ENCODE data around the gene CGB8.

Gene CGB8

DNA sequence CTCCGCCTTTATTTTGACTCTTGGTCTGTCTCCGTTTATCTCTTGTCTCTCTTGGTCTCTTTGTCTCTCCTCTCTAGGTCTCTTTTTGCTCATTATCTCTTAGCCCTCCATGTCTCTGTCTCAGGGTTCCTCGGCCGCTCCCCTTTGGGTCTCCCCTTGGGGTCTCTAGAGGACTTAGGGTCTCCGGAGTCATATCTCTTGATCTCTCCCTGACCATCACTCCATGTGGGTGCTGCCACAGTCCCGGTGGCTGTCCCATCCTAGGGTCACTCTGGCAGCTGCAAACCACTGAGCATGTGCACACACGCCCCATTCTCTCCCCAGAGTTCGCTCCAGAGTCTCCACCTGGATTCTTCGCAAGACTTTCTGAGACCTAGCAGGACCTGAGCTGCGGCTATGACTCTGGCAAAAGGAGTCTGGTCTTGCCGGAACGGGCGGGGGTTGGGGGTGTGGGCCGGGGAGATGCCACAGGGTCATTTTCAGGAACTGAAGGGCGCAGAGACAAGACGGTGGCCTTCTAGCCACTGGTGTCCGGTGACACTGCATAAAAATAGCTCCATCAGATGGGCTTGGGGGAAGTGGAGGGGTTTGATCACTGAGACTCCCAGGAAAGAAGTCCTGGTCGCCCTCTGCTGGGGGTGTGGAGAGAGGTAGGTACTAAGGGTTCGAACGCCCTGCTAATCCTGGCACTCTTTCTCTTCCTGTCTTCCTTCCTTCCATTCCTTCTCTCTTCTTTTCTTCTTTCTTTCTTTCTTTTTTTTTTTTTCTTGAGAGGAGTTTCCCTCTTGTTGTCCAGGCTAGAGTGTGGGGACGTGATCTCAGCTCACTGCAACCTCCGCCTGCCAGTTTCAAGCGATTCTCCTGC lies 24.8 kb upstream of the CGB8 start:
- Histone ChIP-seq H3K27me3 (ENCODE audit: low read depth) (peaks cover 20% of the 10 kb centered on the region), H3K4me3 (no peak overlapping the region), H3K9me3 (no peaks in the 10 kb centered on the region), H3K4me1 (no peaks in the 10 kb centered on the region; the same call in 1 of the 2 replicates), H3K36me3 (replicated peaks) (no peaks in the 10 kb centered on the region)
- DNase-seq (ENCODE audit: low spot score in 2 of 2), result peak; percentile 42 to 73
- in situ Hi-C loops (cut with MboI; ENCODE audit: low sequenced_read_pairs), result no loop called here

DNA sequence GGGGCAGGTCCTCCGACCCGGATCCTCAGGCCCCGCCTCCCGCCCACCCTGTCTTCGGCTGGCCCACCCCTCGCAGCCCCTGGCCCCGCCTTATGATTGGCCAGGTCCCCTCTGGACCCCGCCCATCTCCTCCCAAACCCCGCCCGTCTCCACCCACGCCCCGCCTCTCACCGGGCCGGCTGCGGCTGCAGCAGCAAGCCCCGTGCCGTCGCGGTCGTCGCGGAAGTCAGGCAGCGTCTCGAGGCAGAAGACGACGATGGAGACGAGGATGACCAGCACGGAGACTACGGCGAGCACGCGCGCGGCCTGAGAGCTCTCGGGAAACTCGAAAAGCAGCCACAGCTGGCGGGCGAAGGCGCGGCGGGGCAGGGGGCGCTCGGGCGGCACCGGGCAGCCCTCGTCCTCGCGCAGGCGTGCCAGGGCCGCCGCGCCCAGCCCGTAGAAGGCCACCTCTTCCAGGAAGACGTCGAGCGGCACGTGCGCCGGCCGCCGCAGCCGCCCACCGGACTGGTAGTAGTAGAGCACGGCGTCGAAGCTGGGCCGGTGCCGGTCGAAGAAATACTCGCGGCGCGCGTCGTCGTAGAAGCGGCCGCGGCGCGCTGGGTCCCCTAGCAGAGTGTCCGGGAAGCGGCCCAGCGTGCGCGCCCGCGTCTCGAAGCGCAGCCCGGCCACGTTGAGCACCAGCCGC lies 23.1 kb upstream of the CGB8 start:
- peak in 1 of 2 experiments; percentile 56 for DNase-seq (ENCODE audit: low spot score in 2 of 2)
- Histone ChIP-seq H3K27me3 (ENCODE audit: low read depth) (peaks cover 20% of the 10 kb centered on the region), H3K36me3 (replicated peaks) (no peaks in the 10 kb centered on the region), H3K9me3 (no peaks in the 10 kb centered on the region), H3K4me1 (no peaks in the 10 kb centered on the region; the same call in 1 of the 2 replicates), H3K4me3 (no peak overlapping the region)
- in situ Hi-C loops (cut with MboI; ENCODE audit: low sequenced_read_pairs), result no loop called here

DNA sequence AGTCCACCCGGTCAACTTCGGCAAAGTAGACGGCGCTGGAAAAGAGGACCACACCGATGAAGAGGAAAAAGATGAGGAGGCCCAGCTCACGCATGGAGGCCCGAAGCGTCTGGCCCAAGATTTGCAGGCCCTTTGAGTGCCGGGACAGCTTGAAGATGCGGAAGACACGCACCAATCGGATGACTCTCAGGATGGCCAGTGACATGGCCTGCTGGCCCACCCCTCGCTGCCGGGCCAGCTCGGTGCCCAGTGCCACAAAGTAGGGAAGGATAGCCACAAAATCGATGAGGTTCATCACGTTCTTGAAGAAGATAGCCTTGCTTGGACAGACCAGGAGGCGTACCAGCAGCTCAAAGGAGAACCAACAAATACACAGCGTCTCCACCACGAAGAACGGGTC lies 21.5 kb upstream of the CGB8 start:
- Histone ChIP-seq H3K36me3 (replicated peaks) (no peaks in the 10 kb centered on the region), H3K4me3 (no peak overlapping the region), H3K4me1 (no peaks in the 10 kb centered on the region; the same call in 1 of the 2 replicates), H3K27me3 (ENCODE audit: low read depth) (peaks cover 20% of the 10 kb centered on the region), H3K9me3 (no peaks in the 10 kb centered on the region)
- in situ Hi-C loops (cut with MboI; ENCODE audit: low sequenced_read_pairs), result no loop called here
- DNase-seq (ENCODE audit: low spot score in 2 of 2), result no peak

DNA sequence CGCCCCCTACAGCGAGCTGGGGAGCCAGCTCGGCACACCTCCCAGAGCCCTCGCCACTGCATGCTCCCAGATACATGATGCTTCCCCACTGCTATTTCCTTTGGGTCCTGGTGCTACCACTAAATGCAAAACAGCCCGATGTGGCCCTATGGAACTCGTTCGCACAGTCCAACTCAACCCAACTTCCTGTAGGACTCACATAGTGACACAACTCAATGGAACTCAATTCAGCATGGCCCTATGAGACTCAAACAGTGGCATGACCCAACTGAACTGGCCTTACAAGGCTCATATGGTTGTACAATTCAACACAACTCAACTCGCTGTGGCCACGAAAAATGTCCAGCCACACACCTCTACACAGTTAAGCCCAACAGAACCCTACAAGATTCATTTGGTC lies 20.1 kb upstream of the CGB8 start:
- Histone ChIP-seq H3K4me1 (no peaks in the 10 kb centered on the region; the same call in 1 of the 2 replicates), H3K36me3 (replicated peaks) (no peaks in the 10 kb centered on the region), H3K9me3 (no peaks in the 10 kb centered on the region), H3K4me3 (no peak overlapping the region), H3K27me3 (ENCODE audit: low read depth) (peaks cover 14% of the 10 kb centered on the region)
- in situ Hi-C loops (cut with MboI; ENCODE audit: low sequenced_read_pairs), result no loop called here
- DNase-seq (ENCODE audit: low spot score in 2 of 2), result no peak

DNA sequence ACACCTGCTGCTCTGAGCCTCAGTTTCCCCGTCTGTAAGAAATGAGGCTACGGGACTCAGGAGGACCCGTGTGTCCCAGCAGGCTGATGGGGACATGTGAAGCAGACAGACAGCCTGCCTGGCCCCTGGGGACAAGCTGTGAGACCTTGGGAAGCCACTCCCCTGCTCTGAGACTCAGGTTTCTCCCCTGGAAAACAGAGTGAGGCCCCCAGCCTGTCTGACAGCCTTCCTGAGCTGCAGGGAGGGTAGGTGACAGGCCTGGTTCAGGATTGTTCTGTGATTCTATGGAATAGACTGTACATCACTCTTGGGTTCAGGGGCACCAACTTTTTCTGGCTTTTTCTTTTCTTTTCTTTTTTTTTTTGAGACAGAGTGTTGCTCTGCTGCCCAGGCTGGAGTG lies 18.6 kb upstream of the CGB8 start:
- 0 out of 2 replicates have a peak, but pooled peaks cover 2% of the 10 kb centered on the region for H3K27me3 ChIP-seq (ENCODE audit: low read depth)
- in situ Hi-C loops (cut with MboI; ENCODE audit: low sequenced_read_pairs), result no loop called here
- no peaks in the 10 kb centered on the region for H3K36me3 ChIP-seq (replicated peaks)
- no peaks in the 10 kb centered on the region for H3K9me3 ChIP-seq
- H3K4me3 ChIP-seq, result no peak overlapping the region
- H3K4me1 ChIP-seq, result no peaks in the 10 kb centered on the region; the same call in 1 of the 2 replicates
- no peak for DNase-seq (ENCODE audit: low spot score in 2 of 2)

DNA sequence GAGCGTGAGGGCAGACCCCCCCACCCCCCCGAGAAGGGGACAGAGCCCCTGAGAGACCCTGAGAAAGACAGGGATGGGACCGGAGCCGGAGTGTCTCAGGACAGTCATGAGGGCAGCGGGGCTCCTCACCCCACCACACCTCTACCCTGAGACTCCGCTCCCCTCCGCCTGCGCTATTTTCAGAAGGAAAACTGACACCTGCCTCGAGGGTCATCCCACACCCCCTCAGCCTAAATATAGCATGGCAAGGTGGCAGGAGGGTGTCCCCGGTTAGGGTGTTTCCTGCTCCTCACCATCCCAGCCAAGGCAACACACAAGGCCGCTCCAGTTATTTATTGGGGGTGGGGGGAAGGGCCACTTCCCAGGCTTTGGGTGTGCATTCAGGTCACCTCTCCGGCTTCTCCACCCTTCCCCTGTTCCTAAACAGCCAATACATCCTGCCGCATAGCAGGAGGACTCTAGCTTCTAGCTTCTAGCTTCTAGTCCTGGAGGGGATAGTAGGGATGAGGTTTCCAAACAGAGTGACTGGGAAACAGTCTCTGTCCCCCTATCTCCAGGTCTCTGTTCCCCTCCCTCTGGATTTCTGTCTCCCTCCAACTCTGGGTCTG lies 17.1 kb upstream of the CGB8 start:
- no peak overlapping the region for H3K4me3 ChIP-seq
- no peak for DNase-seq (ENCODE audit: low spot score in 2 of 2)
- H3K27me3 ChIP-seq (ENCODE audit: low read depth), result 0 out of 2 replicates have a peak, but pooled peaks cover 2% of the 10 kb centered on the region
- H3K9me3 ChIP-seq, result no peaks in the 10 kb centered on the region
- in situ Hi-C loops (cut with MboI; ENCODE audit: low sequenced_read_pairs), result no loop called here
- no peaks in the 10 kb centered on the region for H3K36me3 ChIP-seq (replicated peaks)
- H3K4me1 ChIP-seq, result no peaks in the 10 kb centered on the region; the same call in 1 of the 2 replicates

DNA sequence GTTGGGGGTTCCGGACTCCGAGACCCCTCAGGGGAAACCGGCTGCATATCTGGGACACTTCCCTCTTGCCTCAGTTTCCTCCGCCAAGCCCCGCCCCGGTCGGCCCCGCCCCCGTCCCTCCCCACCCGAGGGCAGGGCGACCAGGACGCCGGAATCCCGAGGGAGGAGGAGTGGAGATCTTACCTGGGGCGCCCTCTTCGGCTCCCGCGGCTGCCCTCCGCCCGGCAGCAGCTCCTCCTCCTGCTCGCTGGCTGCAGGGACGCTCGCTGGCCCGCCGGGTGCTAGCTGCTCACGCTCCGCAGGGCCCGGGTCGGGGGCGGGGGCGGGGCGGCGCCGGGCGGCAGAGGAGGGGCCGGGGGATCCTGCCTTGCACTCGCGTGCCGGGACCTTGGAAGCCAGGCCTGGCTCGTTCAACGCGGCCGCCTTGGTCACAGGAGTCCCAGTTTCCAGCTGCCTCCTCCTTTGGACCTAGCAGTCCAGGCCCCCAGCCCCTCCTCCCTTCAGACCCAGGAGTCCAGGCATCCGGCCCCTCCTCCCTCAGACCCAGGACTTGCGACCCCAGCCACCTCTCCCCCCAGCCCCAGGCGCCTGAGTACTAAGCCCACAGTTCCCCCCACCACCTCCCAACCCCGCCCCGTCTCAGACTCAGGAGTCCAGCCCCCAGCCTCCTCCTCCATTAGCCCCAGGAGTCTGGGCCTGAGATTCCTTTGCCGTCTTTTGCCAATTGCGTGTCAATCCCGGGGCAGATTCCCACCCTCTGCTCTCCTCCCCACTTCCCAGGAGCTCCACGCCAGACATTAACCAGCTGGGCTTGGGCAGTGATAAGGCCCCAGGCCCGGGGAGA lies 16.1 kb upstream of the CGB8 start, which contains the start of gene NTF4:
NTF4 (minus strand) TSS at position 51 of the 844 bp plus-strand sequence. CDS start 2,821 bp downstream, outside the sequence.
- Histone ChIP-seq H3K9me3 (no peaks in the 10 kb centered on the region), H3K4me1 (no peaks in the 10 kb centered on the region; the same call in 1 of the 2 replicates), H3K36me3 (replicated peaks) (no peaks in the 10 kb centered on the region), H3K4me3 (peak within 1 kb of the TSS; percentile 4; the same call in 1 of the 2 replicates), H3K27me3 (ENCODE audit: low read depth) (0 out of 2 replicates have a peak, but pooled peaks cover 2% of the 10 kb centered on the region)
- DNase-seq (ENCODE audit: low spot score in 2 of 2), result peak; percentile 24 to 78
- in situ Hi-C loops (cut with MboI; ENCODE audit: low sequenced_read_pairs), result no loop called here

DNA sequence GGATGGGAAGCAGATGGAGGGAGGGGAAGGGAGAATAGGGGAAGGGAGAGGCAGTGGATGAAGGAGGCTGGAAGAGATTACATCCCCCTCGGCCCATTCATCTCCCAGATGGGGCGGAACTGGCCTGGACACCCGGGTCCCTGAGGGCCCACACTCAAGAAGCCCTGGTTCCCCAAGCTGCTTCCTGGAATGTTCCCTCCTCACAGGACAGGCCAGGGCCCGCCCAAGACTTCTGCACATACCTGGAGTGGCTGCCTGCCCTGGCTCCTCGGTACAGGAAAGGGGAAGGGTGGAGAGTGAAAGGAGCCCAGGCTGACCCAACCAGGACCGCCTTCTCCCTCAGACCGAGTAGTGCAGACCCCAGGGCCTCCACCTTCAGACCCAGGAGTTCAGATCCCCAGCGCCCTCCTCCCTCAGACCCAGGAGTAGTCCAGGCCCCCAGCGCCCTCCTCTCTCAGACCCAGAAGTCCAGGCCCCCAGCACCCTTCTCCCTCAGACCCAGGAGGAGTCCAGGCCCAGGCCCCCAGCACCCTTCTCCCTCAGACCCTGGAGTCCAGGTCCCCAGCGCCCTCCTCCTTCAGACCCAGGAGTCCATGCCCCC lies 15.2 kb upstream of the CGB8 start:
- Histone ChIP-seq H3K27me3 (ENCODE audit: low read depth) (0 out of 2 replicates have a peak, but pooled peaks cover 2% of the 10 kb centered on the region), H3K4me1 (no peaks in the 10 kb centered on the region; the same call in 1 of the 2 replicates), H3K36me3 (replicated peaks) (no peaks in the 10 kb centered on the region), H3K4me3 (no peak overlapping the region), H3K9me3 (no peaks in the 10 kb centered on the region)
- in situ Hi-C loops (cut with MboI; ENCODE audit: low sequenced_read_pairs), result no loop called here
- no peak for DNase-seq (ENCODE audit: low spot score in 2 of 2)

DNA sequence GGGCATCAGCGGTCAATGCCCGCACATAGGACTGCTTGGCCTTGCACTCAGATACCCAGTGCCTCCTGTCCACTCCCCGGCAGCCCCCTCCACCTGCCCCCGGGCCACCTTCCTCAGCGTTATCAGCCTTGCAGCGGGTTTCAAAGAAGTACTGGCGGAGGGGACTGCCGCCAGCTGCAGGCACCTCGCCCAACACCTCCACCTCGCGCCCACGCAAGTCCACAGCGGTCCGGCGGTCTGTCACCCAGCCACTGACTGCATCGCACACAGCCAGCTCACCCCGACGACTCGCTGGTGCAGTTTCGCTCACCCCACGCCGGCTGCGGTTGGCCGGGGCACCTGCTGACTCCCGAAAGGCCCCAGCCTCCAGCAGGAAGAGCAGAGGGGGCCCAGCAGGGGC lies 12.5 kb upstream of the CGB8 start:
- Histone ChIP-seq H3K4me3 (no peak overlapping the region), H3K4me1 (peaks cover 4% of the 10 kb centered on the region), H3K36me3 (replicated peaks) (no peaks in the 10 kb centered on the region), H3K9me3 (no peaks in the 10 kb centered on the region), H3K27me3 (ENCODE audit: low read depth) (no peaks in the 10 kb centered on the region)
- no peak for DNase-seq (ENCODE audit: low spot score in 2 of 2)
- in situ Hi-C loops (cut with MboI; ENCODE audit: low sequenced_read_pairs), result no loop called here

DNA sequence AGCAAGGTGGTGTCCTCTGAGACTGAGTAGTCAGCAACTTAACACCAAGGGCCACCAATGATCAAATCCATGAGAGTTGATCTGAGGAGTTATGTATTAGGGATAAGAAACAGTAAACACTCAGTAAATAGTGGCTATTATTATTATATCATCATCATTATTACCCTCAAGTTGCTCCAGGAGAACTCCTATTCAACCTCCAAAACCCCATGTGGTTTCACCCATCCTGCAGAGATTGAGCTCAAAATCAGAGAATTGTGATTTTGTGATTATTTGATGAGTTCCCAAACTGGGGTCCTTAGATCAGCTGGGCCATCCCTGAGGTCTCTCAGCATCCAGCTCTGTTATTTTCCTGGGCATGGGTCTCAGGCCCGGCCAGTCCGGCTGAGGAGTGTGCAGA lies 12.1 kb upstream of the CGB8 start:
- H3K4me1 ChIP-seq, result peaks cover 4% of the 10 kb centered on the region
- H3K36me3 ChIP-seq (replicated peaks), result no peaks in the 10 kb centered on the region
- H3K27me3 ChIP-seq (ENCODE audit: low read depth), result no peaks in the 10 kb centered on the region
- no peak overlapping the region for H3K4me3 ChIP-seq
- no peak for DNase-seq (ENCODE audit: low spot score in 2 of 2)
- in situ Hi-C loops (cut with MboI; ENCODE audit: low sequenced_read_pairs), result no loop called here
- no peaks in the 10 kb centered on the region for H3K9me3 ChIP-seq

DNA sequence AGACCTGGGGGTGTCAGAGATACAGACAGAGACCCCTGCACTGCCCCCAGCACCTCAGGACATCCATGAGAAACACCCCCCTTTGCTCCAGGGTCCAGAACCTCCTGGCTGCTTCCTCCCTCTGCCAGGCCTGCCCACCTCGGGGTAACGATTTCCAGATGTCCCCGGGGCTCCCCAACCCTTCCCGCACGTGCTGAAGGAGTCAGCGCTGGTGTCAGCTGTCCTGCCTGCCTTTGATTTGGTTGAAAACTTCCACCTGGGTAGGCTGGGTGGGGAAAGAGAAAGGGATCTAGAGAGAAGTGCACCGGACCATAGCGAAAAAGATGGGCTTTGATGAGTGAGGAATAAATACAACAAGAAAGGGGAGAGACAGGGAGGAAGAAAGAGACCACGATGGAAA lies 10.1 kb upstream of the CGB8 start:
- no peak for DNase-seq (ENCODE audit: low spot score in 2 of 2)
- Histone ChIP-seq H3K27me3 (ENCODE audit: low read depth) (no peaks in the 10 kb centered on the region), H3K4me3 (no peak overlapping the region), H3K4me1 (peaks cover 4% of the 10 kb centered on the region), H3K9me3 (no peaks in the 10 kb centered on the region), H3K36me3 (replicated peaks) (no peaks in the 10 kb centered on the region)
- in situ Hi-C loops (cut with MboI; ENCODE audit: low sequenced_read_pairs), result no loop called here

DNA sequence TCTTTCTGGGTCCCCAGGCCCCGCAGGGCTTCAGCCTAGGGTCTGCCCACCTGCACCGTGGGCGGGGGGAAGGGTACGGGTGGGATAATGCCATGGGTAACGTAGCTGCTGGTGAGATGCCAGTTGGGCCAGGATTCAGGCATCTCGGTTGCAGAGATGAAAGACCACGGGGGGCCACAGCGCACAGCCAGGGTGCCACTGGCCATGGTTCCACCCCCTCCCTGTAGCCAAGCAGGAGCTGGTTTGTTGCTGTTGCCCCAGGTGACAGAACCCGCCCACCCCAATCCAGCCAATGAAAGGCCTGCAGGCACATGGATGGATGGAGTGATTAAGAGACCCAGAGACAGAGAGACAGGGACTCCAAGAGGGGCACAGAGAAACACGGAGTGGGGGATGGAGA lies 9.7 kb upstream of the CGB8 start:
- peak in 1 of 2 experiments; percentile 60 for DNase-seq (ENCODE audit: low spot score in 2 of 2)
- Histone ChIP-seq H3K4me3 (no peak overlapping the region), H3K9me3 (no peaks in the 10 kb centered on the region), H3K36me3 (replicated peaks) (no peaks in the 10 kb centered on the region), H3K27me3 (ENCODE audit: low read depth) (no peaks in the 10 kb centered on the region), H3K4me1 (peaks cover 4% of the 10 kb centered on the region)
- in situ Hi-C loops (cut with MboI; ENCODE audit: low sequenced_read_pairs), result no loop called here

All from HAP-1 (cell line).